H9 (cell line): Measurements from ENCODE around the gene TSPAN9. TPM values are rescaled to one million over a fixed set of nuclear protein-coding genes. Genes with fewer than 3 reads are reported as not detected.
A peak's percentile ranks its signal among the peaks of the same experiment; 100 is the strongest.

Experiments
- DNase-seq: peaks from one replicate; pipeline ENCODE4 v3.0.0-alpha.2; 2017
- H2AFZ ChIP-seq: one replicate; pipeline ENCODE4 v1.6.1; 2013; ENCODE audit warnings: mild to moderate bottlenecking, low read length, control low read depth, moderate library complexity
- H2AK5ac ChIP-seq: 2 replicates; pipeline ENCODE4 v1.6.1; 2013; ENCODE audit warnings: low read length, control low read depth, mixed read lengths; ENCODE audit not compliant: insufficient read length
- H2BK120ac ChIP-seq: one replicate; pipeline ENCODE4 v1.6.1; 2013; ENCODE audit warnings: low read depth, mild to moderate bottlenecking, low read length, control low read depth, inconsistent platforms; ENCODE audit not compliant: poor library complexity, severe bottlenecking
- H2BK12ac ChIP-seq: 2 replicates; pipeline ENCODE4 v1.6.1; 2013; ENCODE audit warnings: low read length, control low read depth, mixed read lengths, low read depth; ENCODE audit not compliant: insufficient read length
- H2BK15ac ChIP-seq: 2 replicates; pipeline ENCODE4 v1.6.1; 2013; ENCODE audit warnings: low read depth, low read length, control low read depth
- H2BK20ac ChIP-seq: one replicate; pipeline ENCODE4 v1.6.1; 2013; ENCODE audit warnings: low read depth, mild to moderate bottlenecking, low read length, control low read depth, inconsistent platforms; ENCODE audit not compliant: poor library complexity, severe bottlenecking
- H2BK5ac ChIP-seq: 2 replicates; pipeline ENCODE4 v1.6.1; 2013; ENCODE audit warnings: low read length, control low read depth, mixed read lengths; ENCODE audit not compliant: insufficient read length
- H3K14ac ChIP-seq: 2 replicates; pipeline ENCODE4 v1.6.1; 2013; ENCODE audit warnings: low read length, control low read depth; ENCODE audit not compliant: insufficient read depth
- H3K18ac ChIP-seq: 2 replicates; pipeline ENCODE4 v1.6.1; 2013; ENCODE audit warnings: low read depth, mild to moderate bottlenecking, mixed read lengths, low read length, control low read depth; ENCODE audit not compliant: insufficient read length
- H3K23ac ChIP-seq: 2 replicates; pipeline ENCODE4 v1.6.1; 2013; ENCODE audit warnings: low read length, control low read depth, mixed read lengths, low read depth; ENCODE audit not compliant: insufficient read length
- H3K23me2 ChIP-seq: 2 replicates; pipeline ENCODE4 v1.6.1; 2013; ENCODE audit warnings: low read depth, mild to moderate bottlenecking, mixed read lengths, low read length, control low read depth; ENCODE audit not compliant: insufficient read length, poor library complexity, severe bottlenecking
- H3K27ac ChIP-seq: 2 replicates; pipeline ENCODE4 v1.5.1; 2013; ENCODE audit warnings: low read length, control low read depth, mixed read lengths, low read depth; ENCODE audit not compliant: insufficient read length
- H3K27me3 ChIP-seq: 2 replicates; pipeline ENCODE4 v1.6.1; 2013; ENCODE audit warnings: low read length, control low read depth, inconsistent platforms; ENCODE audit not compliant: insufficient read depth
- H3K4ac ChIP-seq: 2 replicates; pipeline ENCODE4 v1.6.1; 2013; ENCODE audit warnings: low read depth, mild to moderate bottlenecking, control low read depth, inconsistent platforms, low read length, moderate library complexity
- H3K4me1 ChIP-seq: 2 replicates; pipeline ENCODE4 v1.6.1; 2013; ENCODE audit warnings: low read length, control low read depth, inconsistent platforms; ENCODE audit not compliant: insufficient read depth
- H3K4me2 ChIP-seq: 2 replicates; pipeline ENCODE4 v1.6.1; 2013; ENCODE audit warnings: low read length, control low read depth, mixed read lengths; ENCODE audit not compliant: insufficient read length, insufficient read depth
- H3K56ac ChIP-seq: 2 replicates; pipeline ENCODE4 v1.6.1; 2013; ENCODE audit warnings: low read depth, mild to moderate bottlenecking, mixed read lengths, low read length, control low read depth; ENCODE audit not compliant: insufficient read length
- H3K79me1 ChIP-seq: 2 replicates; pipeline ENCODE4 v1.6.1; 2013; ENCODE audit warnings: low read depth, mild to moderate bottlenecking, moderate library complexity, low read length, control low read depth, inconsistent platforms; ENCODE audit not compliant: insufficient read depth, poor library complexity, severe bottlenecking
- H3K79me2 ChIP-seq: 2 replicates; pipeline ENCODE4 v1.6.1; 2013; ENCODE audit warnings: low read length, control low read depth, inconsistent platforms; ENCODE audit not compliant: insufficient read depth
- H3K9ac ChIP-seq: 2 replicates; pipeline ENCODE4 v1.6.1; 2013; ENCODE audit warnings: low read length, control low read depth, mixed read lengths; ENCODE audit not compliant: insufficient read length; ENCODE audit errors: extremely low read depth
- H3K9me3 ChIP-seq: one replicate; pipeline ENCODE4 v1.6.1; 2013; ENCODE audit warnings: low read depth, low read length, inconsistent platforms; ENCODE audit not compliant: control insufficient read depth
- H3T11ph ChIP-seq: one replicate; pipeline ENCODE4 v1.6.1; 2013; ENCODE audit warnings: mild to moderate bottlenecking, low read length, control low read depth, inconsistent platforms
- H4K20me1 ChIP-seq: one replicate; pipeline ENCODE4 v1.6.1; 2013; ENCODE audit not compliant: control insufficient read depth, insufficient read length, insufficient read depth
- H4K5ac ChIP-seq: 2 replicates; pipeline ENCODE4 v1.6.1; 2013; ENCODE audit warnings: low read depth, mild to moderate bottlenecking, mixed read lengths, low read length, control low read depth; ENCODE audit not compliant: insufficient read length
- H4K8ac ChIP-seq: replicated peaks from 2 replicates; pipeline ENCODE4 v1.6.1; 2013; ENCODE audit warnings: low read length, control low read depth, mixed read lengths, low read depth; ENCODE audit not compliant: insufficient read length
- H4K91ac ChIP-seq: 2 replicates; pipeline ENCODE4 v1.6.1; 2013; ENCODE audit warnings: low read depth, mild to moderate bottlenecking, moderate library complexity, mixed read lengths, low read length, control low read depth; ENCODE audit not compliant: insufficient read length
- H3K27ac Mint-ChIP-seq, 3 experiments: 2 replicates in 2 of 3; 3 replicates in 1 of 3; pipeline ENCODE4 v1.8.0; 2020 to 2021; ENCODE audit warnings: mixed read lengths in 3 of 3, mild to moderate bottlenecking in 1 of 3, moderate library complexity in 1 of 3
- H3K27me3 Mint-ChIP-seq: 2 replicates; pipeline ENCODE4 v1.8.0; 2021; ENCODE audit warnings: low read depth, mild to moderate bottlenecking, moderate library complexity, mixed read lengths
- H3K36me3 Mint-ChIP-seq, 3 experiments: 2 replicates in 2 of 3; 3 replicates in 1 of 3; pipeline ENCODE4 v1.8.0; 2020 to 2021; ENCODE audit warnings: low read depth in 3 of 3, mixed read lengths in 3 of 3; ENCODE audit not compliant: insufficient read depth in 1 of 3
- H3K4me1 Mint-ChIP-seq, 2 experiments: 2 replicates each; pipeline ENCODE4 v1.8.0; 2020; ENCODE audit warnings: mixed read lengths in 2 of 2
- H3K4me3 Mint-ChIP-seq, 2 experiments: 2 replicates in 1 of 2; 3 replicates in 1 of 2; pipeline ENCODE4 v1.8.0; 2020 to 2021; ENCODE audit warnings: mild to moderate bottlenecking in 2 of 2, mixed read lengths in 2 of 2, moderate library complexity in 1 of 2
- H3K9me3 Mint-ChIP-seq, 2 experiments: 2 replicates in 1 of 2; 3 replicates in 1 of 2; pipeline ENCODE4 v1.8.0; 2020; ENCODE audit warnings: mild to moderate bottlenecking in 2 of 2, mixed read lengths in 2 of 2, moderate library complexity in 1 of 2
- CTCF ChIP-seq: fragments of 200-600 bp; sonication (generic); conservative IDR thresholded peaks from 3 replicates; pipeline ENCODE4 v1.8.0; 2021; ENCODE audit warnings: antibody characterized with exemption, mild to moderate bottlenecking
- whole genome bisulfite sequencing: extraction: QIAGEN DNeasy Blood & Tissue Kit; methylation state at CpG from one replicate; pipeline ENCODE4 v1.1.7; 2013; ENCODE audit warnings: missing lambda C conversion rate, low lambda C conversion rate, mixed read lengths; ENCODE audit not compliant: insufficient read length; ENCODE audit errors: extremely low coverage; 5-methylcytosine and 5-hydroxymethylcytosine counted together
- total RNA-seq: library from RNA; stranded (reverse); gene quantifications from 2 replicates; pipeline ENCODE4 v1.2.1, GENCODE V29; 2021

Gene TSPAN9
- total RNA-seq, 1 experiment from 2014 or later = 19.0 TPM

- Histone ChIP-seq H3K27ac (no peak overlapping the region), H2AFZ (no peak overlapping the region), H4K20me1 (peaks cover 2% of the 10 kb centered on the region), H3K79me1 (no peaks in the 10 kb centered on the region), H3T11ph (no peak overlapping the region), H3K9me3 (no peaks in the 10 kb centered on the region), H3K4ac (no peak overlapping the region), H2BK120ac (no peak overlapping the region), H3K23ac (no peak overlapping the region), H2BK20ac (no peak overlapping the region), H4K91ac (no peak overlapping the region), H3K14ac (no peak overlapping the region), H3K18ac (no peak overlapping the region), H3K23me2 (no peaks in the 10 kb centered on the region), H3K56ac (no peak overlapping the region), H4K5ac (no peak overlapping the region), H3K79me2 (no peaks in the 10 kb centered on the region), H4K8ac (no peak overlapping the region), H2BK15ac (no peak overlapping the region), H2BK12ac (no peak overlapping the region), H3K27me3 (no peaks in the 10 kb centered on the region), H2AK5ac (no peak overlapping the region), H3K4me2 (no peak overlapping the region), H2BK5ac (no peak overlapping the region), H3K4me1 (no peaks in the 10 kb centered on the region), H3K9ac (no peak overlapping the region)
- Mint-ChIP-seq H3K9me3 (peaks cover 3 to 5% of the 10 kb centered on the region in 2 experiments), H3K36me3 (peaks cover 0 to 4% (median 2%) of the 10 kb centered on the region in 3 experiments; a peak in 3 of 7 replicates), H3K4me1 (peaks cover 28 to 47% of the 10 kb centered on the region in 2 experiments), H3K4me3 (no peak overlapping the region), H3K27ac (peak overlapping the region; percentile 24 to 35 (median 27); a peak in 4 of 7 replicates), H3K27me3 (peaks cover 3% of the 10 kb centered on the region)
- no peak for DNase-seq
- TF ChIP-seq CTCF = no peak
- 100% methylated on average over 2 of the region's 9 CpGs for WGBS
Observed at GRCh38 chr12:3140284-3140683, 63.1 kb downstream of the TSPAN9 start.
